Daoy (cell line): ENCODE measurements around the gene JAKMIP1. TPM values are rescaled to one million over a fixed set of nuclear protein-coding genes. Genes with fewer than 3 reads are reported as not detected.
"Not testable (repeated sequence)": the region's sequence is repeated elsewhere in the genome, so short reads cannot be mapped to it uniquely, and the experiment has no call there.

Source experiments
- DNase-seq: peaks from one replicate; pipeline ENCODE4 v3.0.0-alpha.2; 2015; ENCODE audit warnings: low read depth
- total RNA-seq: library from RNA; depleted of rRNA; stranded (reverse); fragments of >200 nt; shearing (Covaris generic); gene quantifications from 2 replicates; pipeline ENCODE4 v1.2.3, GENCODE V29; 2014

JAKMIP1 gene
- total RNA-seq, 1 experiment from 2014 or later, result 0.40 TPM

DNA sequence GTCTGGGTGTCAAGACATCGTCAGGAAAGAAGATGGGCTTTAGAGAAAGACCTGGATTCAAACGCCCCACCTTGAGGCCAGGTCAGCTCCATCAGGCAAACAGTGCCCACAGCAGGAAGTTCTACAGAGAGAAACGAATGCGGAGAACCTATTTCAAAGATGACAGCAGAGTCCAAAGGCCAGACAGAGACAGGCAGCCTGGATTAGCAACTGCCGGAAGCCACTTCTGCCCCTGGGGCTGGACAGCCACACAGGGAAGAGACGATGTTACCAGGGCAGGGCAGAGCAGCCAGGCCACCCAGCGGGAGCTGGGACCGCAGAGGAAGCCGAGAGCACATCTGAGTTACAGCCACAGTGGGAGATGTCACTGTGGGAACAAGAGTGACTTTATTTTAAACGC lies 183.3 kb downstream of the JAKMIP1 start:
- no peak for DNase-seq

GRCh38 chr4:6013564-6013963 lies 186.8 kb downstream of the JAKMIP1 start:
- no peak for DNase-seq

DNA sequence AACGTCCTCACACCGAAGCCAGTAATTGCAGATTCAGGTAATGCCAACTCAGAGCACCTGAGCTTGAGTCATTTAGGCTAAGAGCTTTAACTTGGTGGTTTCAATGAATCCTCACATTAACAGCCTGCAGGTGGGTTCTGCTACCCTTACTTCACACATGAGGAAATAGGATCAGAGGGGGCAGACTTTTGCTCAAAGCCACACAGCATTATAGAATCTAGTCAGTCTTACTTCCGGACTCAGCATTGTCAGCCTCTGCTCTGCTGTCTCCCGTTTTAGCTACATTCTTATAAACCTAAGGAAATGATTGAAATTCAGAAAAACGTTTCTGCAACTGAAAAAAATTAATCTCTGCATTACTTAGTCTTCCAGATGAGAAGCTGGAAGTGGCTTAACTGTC lies 188.1 kb downstream of the JAKMIP1 start:
- no peak for DNase-seq

GRCh38 chr4:6011686-6012085 lies 188.7 kb downstream of the JAKMIP1 start:
- peak; percentile 49 for DNase-seq

- DNase-seq, result no peak
Observed at GRCh38 chr4:6011271-6011671, 189.1 kb downstream of the JAKMIP1 start.

DNA sequence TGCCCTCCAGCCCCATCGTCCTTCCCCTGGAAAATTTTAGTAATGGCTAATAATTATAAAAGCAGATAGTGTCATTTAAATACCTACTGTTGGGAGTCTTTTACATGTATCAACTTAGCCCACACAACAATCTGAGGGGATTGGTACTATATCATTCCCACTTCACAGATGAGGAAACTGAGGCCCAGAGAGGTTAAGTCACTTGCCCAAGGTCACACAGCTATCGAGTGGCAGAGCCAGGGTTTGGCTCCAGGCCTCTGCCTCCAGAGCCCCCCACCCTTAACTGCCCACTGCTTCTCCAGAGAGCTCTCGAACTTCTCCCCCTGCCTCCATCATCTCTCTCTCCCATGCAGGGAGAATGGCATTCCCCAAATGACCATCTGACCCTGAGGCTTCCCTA lies 189.6 kb downstream of the JAKMIP1 start:
- DNase-seq, result no peak

GRCh38 chr4:6009452-6009851 lies 190.9 kb downstream of the JAKMIP1 start:
- DNase-seq, result no peak

GRCh38 chr4:6008766-6009385 lies 191.5 kb downstream of the JAKMIP1 start:
- no peak for DNase-seq

GRCh38 chr4:6008092-6008551 lies 192.2 kb downstream of the JAKMIP1 start:
- no peak for DNase-seq

DNA sequence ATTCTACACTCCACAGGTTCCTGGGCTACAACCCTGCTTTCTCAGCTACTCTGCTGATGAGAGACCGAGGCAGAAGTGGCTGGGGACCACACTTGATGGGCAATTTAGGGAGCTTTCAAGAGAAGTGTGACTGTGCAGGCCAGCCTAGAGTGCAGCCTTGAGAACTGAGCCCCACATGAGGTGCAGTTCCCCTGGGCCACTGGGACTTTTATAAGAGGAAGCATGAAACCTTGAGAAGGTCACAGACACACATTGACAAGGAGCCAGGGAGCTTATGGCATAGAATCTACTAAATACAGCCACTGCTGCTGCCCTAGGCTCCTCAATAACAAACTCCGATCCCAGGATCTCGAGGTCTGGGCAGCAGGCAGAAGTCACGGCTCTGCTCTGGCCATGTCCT lies 195.2 kb downstream of the JAKMIP1 start:
- DNase-seq, result no peak

- DNase-seq, result not testable (repeated sequence)
Observed at GRCh38 chr4:6003485-6003884, 196.9 kb downstream of the JAKMIP1 start.

DNA sequence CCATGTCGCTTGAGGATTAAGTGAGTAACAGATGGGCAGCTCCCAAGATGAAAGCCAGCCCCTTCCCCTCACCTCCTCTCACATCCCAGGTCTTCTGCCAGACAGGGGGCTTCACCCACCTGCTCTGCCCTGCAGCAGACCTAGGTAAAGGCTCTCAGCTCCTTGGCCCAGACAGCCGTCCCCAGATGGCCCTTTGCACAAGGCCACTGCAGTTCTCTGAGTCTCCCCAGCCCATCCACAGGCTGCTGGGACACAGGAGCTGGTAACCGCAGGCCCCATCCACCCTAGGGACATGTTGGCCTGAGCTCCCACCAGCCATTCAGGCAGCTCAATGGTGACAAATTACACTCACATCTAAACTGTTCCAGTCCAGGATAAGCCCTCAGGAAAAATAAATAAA lies 197.4 kb downstream of the JAKMIP1 start:
- no peak for DNase-seq

- no peak for DNase-seq
Observed at GRCh38 chr4:6002492-6002833, 197.9 kb downstream of the JAKMIP1 start.

DNA sequence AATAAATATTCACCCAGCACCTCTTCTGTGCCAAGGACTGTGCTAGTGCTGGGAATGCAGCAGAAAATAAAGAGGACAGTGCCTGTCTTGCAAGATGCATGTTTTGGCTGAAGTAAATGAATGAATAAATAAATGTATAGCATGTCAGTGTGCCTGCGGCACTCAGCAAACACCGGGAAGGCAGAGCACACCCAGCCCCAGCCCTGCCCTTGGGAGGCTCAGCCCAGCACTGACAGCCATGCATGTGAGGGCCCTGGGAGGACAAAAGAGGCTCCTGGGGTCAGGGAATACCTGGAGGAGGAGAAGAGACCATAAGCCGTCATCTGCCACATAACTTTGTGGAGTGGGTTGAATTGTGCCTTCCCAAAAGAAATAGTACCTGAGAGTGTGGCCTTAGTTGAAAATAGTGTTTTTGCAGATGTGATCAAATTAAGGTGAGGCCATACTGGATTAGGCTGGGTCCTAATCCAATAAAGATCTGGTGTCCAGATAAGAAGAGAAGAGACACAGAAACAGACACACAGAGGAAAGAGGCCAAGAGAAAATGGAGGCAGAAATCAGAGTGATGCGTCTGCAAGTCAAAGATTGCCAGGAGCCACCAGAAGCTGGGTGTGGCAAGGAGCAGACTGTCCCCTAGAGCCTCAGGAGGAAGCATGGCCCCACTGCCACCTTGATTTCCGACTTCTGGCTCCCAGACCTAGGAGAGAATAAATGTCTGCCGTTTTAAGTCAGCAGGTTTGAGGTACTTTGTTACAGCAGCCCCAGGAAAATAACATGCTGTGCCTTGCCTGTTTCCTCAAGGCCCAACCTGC lies 198.5 kb downstream of the JAKMIP1 start:
- no peak for DNase-seq

DNA sequence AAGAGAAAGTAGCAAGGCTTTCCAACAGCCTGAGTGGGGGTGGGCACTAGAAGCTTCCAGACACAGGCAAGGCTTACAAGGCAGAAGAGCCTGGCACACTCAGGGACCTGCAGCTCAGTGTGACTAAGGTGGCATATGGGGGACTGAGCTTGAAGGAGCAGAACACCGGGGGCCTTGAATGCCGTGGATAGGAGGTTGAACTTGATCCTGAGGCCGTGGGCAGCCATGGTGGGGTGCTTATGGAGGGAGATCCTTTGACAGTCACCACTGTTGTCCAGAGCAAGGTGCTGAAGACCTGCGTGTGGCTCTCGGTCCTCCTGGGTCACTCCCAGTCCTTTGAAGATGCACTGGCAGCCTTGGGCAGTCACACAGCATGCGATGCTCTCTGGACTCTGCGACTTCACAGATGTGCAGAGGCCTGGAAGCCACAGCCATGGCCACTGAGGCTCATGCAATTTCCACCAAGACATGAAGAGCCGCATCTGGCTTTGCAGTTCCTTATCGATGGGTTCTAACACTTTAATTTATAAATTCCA lies 200.5 kb downstream of the JAKMIP1 start:
- no peak for DNase-seq

GRCh38 chr4:5999356-5999755 lies 201.0 kb downstream of the JAKMIP1 start:
- DNase-seq, result no peak

- DNase-seq, result peak; percentile 72
Observed at GRCh38 chr4:5998333-5998936, 201.9 kb downstream of the JAKMIP1 start.

DNA sequence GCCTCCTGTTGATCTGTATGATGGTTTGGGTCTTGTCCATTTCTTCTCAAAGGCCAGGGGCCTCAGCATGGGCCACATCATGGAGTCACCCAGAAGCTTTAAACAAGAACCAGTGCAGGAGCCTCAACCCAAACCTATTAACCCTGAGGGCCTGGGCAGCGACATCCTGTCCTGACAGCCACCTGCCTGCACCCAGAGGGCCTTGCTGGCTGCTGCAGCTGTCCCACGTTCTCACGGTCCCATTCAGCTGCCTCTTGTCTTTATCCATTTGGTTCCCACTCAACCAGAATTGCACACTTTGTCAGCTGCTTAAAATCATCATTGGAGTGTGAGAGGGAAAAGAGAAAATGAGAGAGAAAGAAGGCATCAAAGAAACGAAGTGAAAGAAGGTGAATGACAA lies 203.7 kb downstream of the JAKMIP1 start:
- DNase-seq, result no peak

DNA sequence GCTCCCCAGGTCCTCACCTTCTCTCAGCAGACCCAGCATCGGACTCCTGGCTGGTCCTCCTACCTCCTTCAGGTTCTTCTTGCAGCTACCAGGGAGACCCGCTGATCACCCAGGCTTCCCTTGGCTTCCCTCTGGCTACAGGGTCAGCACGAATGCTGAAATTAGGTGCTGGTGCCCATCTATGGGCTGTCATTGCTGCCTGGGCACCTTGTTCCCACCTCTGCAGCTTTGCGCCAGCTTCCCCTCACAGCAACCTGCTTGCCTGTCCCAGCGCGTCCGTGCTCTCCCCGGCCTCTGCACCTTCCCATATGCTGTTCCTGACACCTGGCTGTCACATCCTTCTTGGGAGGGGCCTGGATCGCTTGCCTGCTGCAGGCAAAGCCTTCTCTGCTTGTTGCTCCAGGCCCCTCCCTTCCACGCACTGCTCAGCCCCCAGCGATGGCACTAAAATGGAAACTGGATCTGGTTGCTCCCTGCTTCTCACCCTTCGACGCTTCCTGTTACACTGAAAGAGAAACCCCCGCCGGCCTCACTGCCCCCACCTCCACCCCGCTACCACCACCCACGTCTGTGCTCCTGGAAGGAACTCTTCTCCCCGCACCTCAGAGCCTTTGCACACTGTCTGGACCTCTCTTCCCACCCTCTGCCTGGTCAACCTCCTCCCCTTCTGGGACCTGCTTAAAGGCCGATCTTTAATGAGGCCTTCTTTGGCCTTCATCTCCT lies 204.3 kb downstream of the JAKMIP1 start:
- no peak for DNase-seq

DNA sequence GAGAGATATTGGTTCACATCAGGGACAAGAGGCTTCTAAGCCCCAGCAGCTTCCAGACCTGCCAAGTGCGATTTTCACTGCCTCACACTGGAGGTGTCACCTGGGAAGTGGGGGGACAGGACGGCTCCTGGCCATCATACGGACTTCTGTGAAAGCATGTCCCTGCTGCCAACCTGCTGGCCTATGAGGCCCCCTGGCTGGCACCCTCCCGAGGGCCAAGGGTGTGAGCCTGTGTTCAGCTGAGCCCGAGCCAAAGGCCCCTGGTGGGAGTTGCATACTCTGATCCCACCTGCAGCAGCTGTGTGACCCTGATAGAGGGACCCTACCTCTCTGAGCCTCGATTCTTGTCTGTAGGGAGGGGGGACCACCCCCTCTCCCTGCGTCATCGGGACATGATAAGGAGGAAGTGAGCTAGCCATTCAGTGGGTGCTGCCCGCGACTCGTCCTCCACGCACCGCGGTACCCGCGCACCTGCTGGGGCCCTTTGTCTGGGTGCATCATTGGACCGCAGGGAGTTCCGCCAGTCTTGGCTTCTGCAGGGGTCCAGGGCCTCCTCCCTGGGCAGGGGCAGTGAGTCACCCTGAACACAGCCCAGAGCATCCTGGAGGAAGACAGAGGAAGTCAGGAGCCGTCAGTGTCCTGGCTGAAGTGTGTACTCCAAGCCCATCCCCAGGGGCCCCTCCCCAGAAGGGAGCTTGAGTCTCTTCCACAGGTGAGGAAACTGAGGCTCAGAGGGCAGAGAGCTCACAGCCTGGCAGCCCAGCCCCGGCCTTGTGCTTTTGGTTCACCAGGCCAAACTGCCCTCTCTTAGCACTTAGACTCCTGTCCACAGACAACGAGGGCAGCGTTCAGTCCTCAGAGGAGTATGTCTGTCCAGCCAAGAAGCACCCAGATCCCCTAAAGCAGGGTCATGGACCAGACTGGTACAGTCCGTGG lies 206.2 kb downstream of the JAKMIP1 start:
- DNase-seq, result peak; percentile 41

DNA sequence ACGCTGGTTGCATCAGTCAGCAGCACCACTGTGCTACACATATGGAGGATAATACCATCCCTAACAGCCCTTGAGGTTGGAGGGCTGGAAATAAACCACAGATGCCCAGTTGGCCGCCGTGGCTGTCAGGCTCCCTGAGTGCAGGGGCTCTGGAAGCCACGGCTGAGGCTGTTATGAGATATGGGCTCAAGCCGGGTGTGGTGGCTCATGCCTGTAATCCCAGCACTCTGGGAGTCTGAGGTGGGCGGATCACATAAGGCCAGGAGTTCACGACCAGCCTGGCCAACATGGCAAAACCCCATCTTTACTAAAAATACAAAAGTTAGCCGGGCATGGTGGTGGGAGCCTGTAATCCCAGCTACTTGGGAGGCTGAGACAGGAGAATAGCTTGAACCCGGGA lies 207.0 kb downstream of the JAKMIP1 start:
- DNase-seq, result not testable (repeated sequence)
